CD4-positive, alpha-beta T cell treated with Interleukin-17A for 4 hours (primary cell): ENCODE data around the gene EFCAB6.

ENCODE experiments used
- DNase-seq: peaks from one replicate; pipeline ENCODE4 v3.0.0-alpha.2; 2020; ENCODE audit warnings: mixed read lengths

EFCAB6 gene

DNA sequence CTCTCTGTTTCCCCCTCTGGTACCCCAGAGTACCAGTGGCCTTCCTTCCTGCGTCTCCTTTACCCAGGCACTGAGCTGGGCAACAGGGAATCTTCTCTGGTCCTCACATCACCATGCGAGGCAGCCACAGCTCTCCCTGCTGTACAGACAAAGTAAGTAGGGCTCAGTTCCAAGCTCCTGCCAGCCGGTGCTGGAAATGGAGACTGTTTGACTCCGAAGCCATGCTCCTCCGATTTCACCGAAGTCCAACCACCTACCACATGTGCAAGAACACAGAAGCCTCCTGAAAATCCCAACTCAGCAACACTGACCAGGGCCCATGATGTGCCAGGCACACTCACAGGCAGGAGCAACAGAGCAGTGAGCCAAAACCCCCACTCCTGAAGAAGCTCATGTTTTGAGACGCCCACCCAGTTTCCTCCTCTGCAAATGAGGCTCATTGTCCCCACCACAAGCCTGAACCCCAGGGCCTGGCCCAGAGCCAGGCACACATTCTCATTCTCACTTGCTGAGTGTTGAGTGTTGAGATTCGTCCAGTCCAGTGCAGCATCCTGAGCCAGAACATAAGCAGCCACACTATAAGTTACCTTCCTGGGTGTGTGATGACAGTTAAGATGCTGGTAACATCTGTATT lies 244.3 kb downstream of the EFCAB6 start:
- DNase-seq = no peak

DNA sequence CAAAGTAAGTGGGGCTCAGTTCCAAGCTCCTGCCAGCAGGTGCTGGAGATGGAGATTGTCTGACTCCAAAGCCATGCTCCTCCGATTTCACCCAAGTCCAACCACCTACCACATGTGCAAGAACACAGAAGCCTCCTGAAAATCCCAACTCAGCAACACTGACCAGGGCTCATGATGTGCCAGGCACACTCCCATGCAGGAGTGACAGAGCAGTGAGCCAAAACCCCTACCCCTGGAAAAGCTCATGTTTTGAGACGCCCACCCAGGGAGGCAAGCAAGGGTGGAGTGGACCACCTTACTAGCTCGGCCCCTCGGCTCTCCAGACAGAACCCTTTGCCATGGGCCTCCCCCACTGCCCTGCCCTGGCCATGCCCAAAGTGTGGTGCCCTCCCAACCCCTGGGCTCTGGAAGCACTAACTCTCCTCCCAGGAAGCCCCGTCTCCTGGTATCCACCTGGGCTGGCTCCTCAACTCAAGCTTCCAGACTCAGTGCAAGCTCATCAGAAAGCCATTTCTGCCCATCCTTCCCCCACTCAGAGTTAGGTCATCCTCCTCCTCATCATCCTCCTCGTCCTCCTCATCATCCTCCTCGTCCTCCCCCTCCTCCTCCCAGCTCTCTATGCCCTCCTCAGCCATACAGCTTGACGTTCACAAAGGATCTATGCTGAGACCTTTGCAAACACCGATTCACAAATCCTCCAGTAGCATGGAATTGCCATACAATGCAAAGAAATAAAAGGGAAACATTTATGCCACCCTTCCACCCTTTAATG lies 245.4 kb downstream of the EFCAB6 start:
- DNase-seq = no peak

DNA sequence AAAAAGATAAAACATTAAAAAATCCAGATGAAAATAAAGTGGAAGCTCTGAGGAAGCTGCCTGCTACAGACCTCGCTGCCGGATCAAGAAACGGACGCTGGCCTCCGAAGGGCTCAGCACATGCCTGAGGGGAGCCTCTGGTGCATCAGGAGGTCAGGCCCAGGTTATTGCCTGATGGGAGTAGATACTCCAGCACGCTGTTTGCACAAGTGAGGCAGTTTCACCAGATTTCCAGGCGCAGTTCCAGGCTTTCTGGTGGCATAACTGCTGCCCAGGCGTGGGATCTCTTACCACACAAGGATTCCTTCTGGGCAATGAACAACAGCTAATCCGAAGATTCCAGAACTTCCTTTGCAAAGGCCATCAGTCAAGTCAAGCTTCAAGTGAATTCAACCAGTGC lies 246.1 kb downstream of the EFCAB6 start:
- no peak for DNase-seq

DNA sequence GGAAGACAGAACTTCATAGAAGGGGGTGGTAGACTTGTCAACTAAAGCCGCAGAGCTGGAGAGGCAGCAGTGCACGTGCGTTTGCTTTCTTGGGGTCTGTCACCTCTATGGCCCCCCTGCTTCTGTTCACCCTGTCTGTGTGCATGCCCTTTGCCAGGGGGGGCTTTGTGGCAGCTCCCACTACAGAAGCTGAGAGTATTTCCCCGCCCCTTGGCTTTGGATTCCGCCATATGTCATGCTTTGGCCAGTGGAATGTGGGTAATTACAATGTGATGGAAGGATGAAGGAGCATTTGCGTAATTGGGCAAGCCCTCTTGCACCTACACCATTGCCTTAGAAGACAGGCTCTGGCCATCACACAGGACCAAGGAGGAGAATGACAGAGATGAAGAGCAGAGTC lies 247.2 kb downstream of the EFCAB6 start:
- no peak for DNase-seq

DNA sequence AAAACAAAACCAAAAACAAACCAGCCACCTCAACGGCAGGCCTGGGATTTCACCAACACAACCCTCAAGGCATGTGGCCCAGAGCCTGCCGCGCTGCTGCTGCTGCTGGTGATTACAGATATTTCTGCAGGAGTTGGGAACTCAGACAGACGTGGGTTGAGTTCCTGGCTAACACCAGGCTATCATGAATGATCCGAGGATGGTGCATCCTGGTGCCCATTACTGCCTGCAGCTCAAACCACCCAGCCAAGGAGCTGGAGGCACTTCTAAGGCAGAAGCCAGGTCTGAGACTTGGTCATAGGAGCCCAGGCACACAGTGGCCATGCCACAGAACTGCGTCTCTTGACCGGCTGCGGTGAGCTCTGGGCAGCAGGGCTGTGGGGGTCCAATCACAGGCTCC lies 248.5 kb downstream of the EFCAB6 start:
- DNase-seq = no peak

DNA sequence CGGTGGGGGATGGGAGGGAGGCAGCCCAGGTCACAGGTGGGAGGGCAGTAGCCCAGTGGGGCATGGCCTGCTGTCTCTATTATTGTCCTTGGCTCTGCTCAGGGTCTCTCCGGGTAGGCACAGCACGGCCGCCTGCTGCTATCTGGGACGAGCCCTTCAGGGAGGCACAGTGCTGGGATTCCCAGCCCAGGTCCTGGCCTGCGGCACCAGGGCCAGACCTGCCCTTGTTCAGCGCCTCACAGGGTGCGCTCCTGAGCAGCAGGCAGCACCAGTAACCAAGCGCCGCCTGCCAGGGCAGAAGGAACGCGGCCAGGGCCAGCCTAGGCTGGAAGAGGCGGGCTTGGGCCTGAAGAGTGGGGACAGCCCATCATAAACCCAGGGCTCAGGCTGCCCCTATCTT lies 249.3 kb downstream of the EFCAB6 start:
- DNase-seq = no peak

DNA sequence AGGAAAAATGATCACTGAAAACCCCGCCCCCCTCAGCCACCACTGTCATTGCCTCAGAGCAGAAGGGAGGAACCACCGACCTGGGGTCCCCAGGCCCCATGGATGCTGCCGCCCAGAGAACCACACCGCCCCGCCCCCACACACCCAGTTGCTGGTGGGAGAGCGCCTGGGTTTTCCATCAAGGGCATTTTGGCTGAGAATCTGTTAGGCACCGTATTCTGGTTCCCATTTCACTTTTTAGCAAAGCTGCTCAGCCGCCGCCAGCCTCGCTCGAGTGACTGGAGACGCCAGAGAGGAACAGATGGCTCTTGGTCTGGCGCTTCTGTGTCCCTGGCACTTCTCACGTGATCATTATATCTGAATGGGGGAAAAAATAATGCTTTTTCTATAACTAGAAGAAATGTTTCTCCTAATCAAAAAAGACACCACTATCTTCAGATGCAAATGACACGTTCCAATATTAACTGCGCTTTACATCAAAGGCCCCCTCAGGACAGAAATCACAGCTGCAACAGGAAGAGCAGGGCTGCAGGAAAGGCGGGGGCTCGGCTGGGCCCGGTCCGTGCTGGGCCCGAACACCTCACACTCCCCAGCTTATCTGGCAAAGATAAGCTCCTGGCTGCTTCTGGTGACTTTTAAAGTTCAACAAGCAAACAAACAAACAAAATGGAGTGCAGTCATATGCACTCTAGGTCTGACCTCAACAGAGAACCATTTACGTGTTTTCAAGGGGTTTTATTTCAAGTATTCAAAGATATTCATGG lies 250.5 kb downstream of the EFCAB6 start:
- no peak for DNase-seq

DNA sequence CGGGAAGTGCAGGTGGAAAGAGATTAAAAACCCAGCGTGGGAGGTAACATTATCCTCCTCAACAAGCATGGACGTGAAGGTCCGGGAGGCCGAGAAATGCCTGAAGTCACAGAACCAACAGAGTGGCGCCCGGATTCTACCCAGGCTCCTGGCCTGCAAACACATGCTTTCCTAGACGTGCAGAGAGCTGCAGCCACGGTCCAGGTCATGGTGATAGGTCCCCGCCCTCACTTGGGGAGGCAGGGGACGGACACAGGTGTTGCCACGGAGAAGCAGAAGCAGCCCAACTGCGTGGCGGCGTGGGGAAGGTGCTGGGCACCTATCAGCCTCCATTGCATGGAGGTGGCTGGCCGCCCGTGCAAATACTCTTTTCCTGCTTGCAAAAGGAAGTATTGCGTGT lies 251.5 kb downstream of the EFCAB6 start:
- DNase-seq = no peak

DNA sequence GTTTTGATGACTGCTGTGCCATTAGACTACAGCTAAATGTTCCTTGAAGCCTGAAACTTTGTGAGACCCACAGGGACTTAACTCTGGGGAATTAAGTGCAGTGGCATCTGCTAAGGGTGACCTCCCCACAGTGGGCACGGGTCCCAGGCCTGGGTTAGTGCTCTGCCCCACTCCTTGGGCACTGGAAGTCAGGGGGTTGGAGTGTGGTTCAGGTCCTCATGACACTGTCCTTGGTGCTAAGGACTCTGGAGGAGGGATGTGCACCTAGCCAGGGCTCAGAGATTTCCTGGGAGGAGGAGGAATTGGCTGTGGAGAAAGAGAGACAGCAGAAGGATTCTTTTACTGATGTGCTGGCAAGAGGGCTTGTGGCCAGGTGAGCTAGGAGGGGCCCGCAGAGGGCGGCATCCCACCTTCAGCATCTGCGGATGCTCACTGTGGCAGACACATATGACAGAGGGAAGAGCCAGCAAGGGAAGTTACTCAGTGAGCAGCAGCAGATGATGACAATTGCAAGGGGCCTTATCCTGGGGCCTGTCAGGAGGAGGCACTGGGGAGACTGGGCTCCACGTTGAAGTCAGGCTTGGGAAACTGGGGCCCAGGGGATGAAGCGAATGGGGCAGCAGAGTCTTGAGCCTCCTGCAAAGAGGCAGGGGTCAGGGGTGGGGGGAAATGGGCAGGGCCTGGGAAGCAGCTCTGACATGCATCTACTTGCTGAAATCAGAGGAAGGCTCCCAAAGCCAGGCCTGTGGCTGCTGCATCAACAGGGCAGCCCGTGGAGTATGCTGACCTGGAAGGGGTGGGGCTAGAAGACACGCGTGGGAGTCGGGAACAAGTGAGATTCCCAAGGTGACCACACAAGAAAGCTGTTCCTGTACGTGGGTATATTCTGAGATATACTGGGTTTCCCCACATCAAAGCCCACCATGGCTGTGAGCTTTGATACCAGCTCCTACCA lies 256.3 kb downstream of the EFCAB6 start:
- DNase-seq = no peak

DNA sequence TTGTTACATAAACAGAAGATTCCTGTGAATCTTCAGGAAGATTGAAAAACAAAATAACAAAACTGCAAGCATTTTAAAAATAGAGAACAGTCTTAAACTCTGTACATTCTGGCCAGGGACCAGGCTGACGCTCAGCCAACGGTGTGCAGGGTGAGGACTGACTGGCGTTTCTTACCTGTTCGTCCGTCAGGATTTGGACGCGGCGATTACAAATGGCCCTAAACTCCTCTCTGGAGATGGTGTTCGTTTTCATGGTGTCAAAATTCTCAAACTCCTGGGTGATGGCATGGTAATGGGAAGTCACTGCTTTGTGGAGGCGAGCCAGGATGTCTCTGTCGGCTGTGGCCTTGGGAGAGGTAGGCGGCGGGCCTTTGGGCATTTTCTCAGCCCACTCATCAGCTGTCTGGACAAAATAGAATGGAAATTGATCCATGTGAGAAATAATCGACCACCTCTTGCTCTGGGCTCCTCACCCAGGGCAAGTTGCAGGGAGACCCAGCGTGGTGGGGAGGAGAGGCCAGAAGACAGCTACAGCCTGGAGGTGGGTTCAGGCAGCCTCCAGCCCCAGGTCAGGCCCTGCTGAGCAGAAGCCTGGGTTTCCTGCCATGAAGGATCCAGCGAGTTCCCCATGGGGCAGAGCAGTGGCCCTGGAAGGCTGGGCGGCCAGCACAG lies 257.3 kb downstream of the EFCAB6 start:
- no peak for DNase-seq

DNA sequence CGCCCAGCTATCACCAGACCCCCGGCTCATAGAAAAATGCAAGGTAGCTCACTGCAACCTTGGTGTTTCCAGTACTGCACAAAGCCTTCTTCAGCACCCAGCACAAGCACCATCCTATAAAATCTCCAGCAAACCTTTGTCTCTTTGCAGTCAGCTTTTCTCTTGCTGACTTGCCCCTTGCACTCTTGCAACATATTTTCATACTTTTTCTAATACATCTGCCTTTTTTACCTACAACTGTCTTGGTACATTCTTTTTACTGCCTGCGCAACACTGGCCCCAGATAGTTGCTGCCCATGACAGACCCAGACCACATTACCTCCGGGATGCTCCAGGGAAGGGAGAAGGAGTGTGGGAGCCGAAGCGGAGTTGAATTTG lies 257.9 kb downstream of the EFCAB6 start:
- DNase-seq = no peak

DNA sequence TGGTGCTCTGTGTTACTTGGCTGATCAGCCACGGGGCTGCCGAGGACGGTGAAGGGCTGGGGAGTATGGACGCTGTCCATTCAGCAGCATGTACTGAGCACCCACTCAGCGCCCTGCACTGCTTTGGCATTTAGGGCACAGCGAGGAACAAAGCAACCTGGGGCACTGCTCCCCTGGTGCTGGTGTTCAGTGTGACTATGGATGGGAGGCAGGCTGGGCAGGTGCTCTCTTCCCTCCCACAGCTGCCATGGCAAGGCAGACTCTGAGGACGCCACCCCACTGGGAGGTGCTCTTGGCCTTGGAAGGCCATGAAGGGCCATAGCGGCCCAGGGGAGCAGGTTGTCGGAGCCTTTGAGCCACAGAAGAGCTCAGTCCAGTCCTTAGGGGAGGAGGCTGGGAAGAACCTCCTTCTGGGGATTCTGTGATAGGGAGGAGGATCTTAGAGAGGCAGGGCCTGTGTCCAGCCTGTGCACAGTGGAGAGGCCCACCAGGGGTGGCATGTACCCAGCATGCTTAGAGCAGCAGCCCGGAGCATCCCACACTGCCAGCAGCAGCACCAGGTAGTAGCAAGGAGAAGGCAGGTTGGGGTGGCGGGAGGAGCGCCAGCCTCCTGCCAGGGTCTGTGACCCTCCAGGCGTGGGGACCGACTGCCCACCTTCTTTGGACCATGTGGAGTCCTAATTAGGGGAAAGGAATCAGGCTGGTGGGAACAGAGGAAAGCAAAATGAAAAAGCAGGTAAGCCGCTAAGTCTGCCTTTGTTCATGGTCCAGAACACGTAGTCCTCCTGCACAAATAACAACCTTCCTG lies 258.4 kb downstream of the EFCAB6 start:
- no peak for DNase-seq

DNA sequence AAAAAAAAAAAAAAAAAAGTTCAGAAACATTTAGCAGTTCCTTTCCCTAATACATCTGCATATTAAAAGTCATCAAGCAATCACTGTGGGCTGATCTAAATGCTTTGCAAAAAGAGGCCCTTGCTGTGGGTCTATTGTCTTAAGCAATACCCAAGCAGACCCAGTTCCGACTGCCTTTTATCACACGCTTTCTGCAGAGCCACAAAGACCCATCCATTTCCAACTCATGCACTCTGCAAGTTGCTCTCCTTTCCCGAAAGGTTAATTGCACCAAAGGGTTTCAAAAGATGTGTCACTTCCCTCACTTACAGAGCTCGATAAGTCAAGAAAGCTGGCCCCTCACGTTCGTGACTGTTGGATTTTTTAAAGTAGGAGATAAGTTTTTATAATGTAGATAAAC lies 261.4 kb downstream of the EFCAB6 start:
- DNase-seq = no peak

DNA sequence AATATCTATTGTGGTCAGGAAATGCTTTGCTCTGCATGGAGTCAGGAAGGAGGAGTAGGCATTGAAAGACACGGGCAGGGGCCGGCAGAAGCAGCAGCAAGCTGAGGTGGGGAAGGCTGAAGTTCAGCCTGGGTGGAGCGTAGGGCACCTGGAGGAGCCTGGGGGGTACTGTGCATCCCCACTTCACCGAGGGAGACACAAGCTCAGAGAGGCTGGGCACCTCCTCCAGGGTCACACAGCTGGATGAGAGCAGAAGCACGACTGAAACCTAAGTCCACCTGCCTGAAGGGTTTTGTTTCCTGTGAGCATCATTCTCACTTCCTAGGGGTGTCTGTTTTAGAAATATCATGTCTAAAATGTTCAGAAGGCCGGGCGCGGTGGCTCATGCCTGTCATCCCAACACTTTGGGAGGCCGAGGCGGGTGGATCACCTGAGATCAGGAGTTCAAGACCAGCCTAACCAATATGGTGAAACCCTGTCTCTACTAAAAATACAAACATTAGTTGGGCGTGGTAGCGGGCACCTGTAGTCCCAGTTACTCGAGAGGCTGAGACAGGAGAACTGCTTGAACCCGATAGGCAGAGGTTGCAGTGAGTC lies 262.0 kb downstream of the EFCAB6 start:
- DNase-seq = no peak

DNA sequence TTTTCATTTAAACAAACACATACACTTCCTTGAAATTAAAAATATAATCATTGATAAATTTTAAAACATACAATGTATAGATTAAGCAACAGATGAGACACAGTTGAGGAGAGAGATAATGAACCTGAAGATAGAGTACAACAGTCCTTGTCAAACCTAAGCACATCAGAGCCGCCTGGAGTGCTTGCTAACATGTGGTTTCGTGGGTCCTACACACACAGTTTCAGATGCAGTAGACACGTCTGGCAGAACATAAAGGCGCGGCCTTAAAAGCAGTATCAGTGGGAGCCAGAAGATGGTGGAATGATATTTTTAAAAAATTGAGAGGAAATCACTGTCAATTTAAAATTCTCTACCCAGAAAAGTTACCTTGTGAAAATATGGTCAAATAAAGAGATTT lies 265.9 kb downstream of the EFCAB6 start:
- no peak for DNase-seq

DNA sequence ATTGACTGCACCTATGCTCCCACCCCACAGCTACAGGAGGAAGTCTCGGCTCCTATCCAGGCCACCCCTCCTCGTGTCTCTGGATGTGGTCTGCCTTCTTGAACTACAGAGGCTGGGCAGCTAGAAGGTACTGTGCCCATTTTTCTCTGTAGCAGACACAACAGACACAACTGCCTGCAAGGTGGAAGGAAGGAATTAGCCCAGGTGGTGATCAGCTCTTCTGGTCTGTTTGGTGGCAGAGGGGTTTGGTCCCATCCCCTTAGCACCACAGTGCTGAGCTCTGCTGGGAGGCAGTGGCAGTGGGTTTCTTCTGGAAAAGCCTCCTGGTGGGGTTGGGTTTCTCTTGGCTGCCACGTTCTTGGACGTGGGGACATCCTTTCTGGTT lies 267.8 kb downstream of the EFCAB6 start:
- DNase-seq = no peak

DNA sequence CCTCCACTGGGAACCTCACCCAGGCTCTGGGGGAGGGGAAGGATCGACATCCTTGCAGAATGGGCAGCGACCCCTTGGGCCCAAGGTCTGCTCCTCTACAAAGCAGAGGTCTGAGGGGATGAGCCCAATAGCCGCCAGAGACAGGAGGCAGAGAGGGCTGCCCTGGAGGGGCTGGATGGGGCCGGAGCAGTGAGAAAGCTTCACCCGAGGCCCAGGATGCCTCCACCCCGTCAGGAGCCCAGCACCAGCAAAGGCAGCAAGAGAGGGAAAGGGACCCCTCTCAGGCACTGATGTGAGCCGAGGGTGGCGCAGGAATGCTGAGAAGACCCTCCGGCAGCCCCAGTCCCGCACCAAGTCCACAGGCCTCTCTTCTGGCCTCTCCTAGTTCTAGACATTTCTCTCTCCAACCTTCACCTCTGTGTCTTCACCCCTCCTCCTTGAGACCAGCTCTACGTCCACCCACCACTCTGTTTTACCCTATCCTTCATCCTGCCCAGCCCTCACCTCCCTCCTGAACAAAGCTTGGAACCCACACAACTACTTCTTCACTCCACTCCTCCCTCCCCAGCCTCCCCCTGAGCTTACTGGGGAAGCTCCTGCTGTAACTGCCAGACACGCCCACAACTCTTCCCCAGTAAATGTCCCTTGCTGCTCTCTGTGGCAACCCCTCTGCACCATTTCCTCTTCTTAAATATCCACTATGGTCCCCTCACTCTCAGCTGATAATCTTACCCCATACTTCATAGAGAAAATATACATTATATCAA lies 268.4 kb downstream of the EFCAB6 start:
- DNase-seq = no peak

DNA sequence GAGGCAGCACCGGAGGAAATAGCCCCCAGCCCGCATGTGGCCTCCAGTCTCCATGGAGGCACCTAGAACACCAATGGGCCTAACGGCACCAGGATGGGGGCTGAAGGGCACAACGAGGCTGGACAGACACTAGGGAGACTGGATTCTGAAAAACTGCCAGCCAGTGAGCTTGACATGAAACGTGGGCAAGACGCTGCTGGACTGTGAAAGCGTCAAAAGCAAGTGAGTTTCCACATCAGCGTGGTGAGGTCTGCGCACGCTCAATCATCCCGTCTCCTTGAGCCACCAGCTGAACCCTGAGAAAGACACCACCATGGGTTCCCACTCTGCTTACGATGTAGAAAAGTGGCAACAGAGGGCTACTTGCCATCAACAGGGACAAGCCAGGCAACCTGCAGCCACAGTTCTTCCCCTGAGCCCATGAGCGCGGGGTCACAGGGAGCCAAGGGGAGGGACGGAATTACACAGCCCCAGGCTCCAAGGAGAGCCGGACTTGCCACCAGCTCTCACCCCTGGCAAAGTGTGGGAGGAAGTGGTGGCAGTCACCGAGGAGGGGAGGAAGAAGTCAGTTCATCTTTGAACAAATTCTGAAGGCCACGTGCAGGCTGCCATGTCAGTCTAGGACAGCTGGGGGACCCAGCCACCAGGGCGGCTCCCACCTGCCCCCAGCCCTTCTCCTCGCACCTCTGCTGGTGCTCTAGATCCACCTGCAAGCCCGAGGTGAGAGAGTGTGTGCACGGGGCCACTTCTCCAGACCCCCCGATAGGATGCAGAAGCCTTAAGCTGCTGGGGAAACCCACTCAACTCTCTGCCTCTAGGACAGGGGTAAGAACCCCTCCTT lies 269.2 kb downstream of the EFCAB6 start:
- no peak for DNase-seq
